Gastrocnemius medialis (tissue), 4 donors: ENCODE data around the gene AKAP12. TPM values are rescaled to one million over a fixed set of nuclear protein-coding genes. Genes with fewer than 3 reads are reported as not detected.

ENCODE experiments used
- ATAC-seq, 2 donors: fragments of 150-250 bp; one replicate each; pipeline ENCODE4 v1.9.1; 2016
- DNase-seq, 2 donors: peaks; one replicate each; pipeline ENCODE4 v3.0.0-alpha.2; 2019
- H3K27ac ChIP-seq, 4 donors: fragments of 200-600 bp; sonication (generic); 1 replicate in 1 of 4; 2 replicates in 3 of 4; pipeline ENCODE4 v1.5.1; 2016 to 2018; ENCODE audit warnings: mild to moderate bottlenecking in 2 of 4, moderate library complexity in 1 of 4
- H3K27me3 ChIP-seq, 3 donors: fragments of 200-600 bp; sonication (generic) in 2 of 3; 1 replicate in 1 of 3; 2 replicates in 2 of 3; pipeline versions ENCODE4 v1.5.1 to v1.6.0; 2016 to 2019; ENCODE audit warnings: mild to moderate bottlenecking in 1 of 3, moderate library complexity in 1 of 3
- H3K36me3 ChIP-seq, 2 donors: fragments of 200-600 bp; sonication (generic) in 1 of 2; one replicate each; pipeline ENCODE4 v1.5.1; 2017 to 2018
- H3K4me1 ChIP-seq, 2 donors: fragments of 200-600 bp; sonication (generic) in 1 of 2; one replicate each; pipeline ENCODE4 v1.5.1; 2016 to 2017; ENCODE audit warnings: mild to moderate bottlenecking in 2 of 2
- H3K4me3 ChIP-seq, 4 donors: fragments of 200-600 bp; sonication (generic) in 3 of 4; 1 replicate in 1 of 4; 2 replicates in 3 of 4; pipeline ENCODE4 v1.5.1; 2016 to 2019; ENCODE audit warnings: mild to moderate bottlenecking in 2 of 4
- H3K9me3 ChIP-seq, 3 donors: fragments of 200-600 bp; sonication (generic) in 2 of 3; 1 replicate in 1 of 3; 2 replicates in 2 of 3; pipeline ENCODE4 v1.5.1; 2016 to 2019
- POLR2A ChIP-seq, 2 donors: fragments of 450-650 bp; IDR thresholded peaks; one replicate each; pipeline ENCODE4 v1.6.1; 2017; ENCODE audit warnings: antibody characterized with exemption in 2 of 2, mild to moderate bottlenecking in 2 of 2, moderate library complexity in 2 of 2
- in situ Hi-C, 4 donors: fragments of 200-750 bp; cut with MboI; loops; one replicate each; pipeline versions ENCODE4 v1.15.0 to v1.8.0; 2017; ENCODE audit warnings: low sequenced_read_pairs in 4 of 4
- intact Hi-C: fragments of 100-400 bp; cut with DNase I; formaldehyde crosslinking; loops from one replicate; pipeline ENCODE4 v1.15.1; 2023; ENCODE audit warnings: low total_unique reads
- total RNA-seq, 4 donors: library from RNA; depleted of rRNA; stranded (reverse); fragments of >200 nt; gene quantifications; one replicate each; pipeline versions ENCODE4 v1.1.0 to v1.2.3, GENCODE V29; 2016
- TF ChIP-seq, protein P1 (sequence below), 5 experiments: fragments of 450-650 bp in 3 of 5; fragments of 200-600 bp in 2 of 5; sonication (generic) in 2 of 5; IDR thresholded peaks in 4 of 5; conservative IDR thresholded peaks in 1 of 5; 1 replicate in 4 of 5; 2 replicates in 1 of 5; pipeline ENCODE4 v1.5.1; 2016 to 2019; ENCODE audit warnings: antibody characterized with exemption in 5 of 5, mild to moderate bottlenecking in 3 of 5, moderate library complexity in 3 of 5

The AKAP12 gene
- total RNA-seq, 4 donors from 2014 or later = 6.4 to 17.3 (median 9.8) TPM

- no peaks in the 10 kb centered on the region for H3K9me3 ChIP-seq
- DNase-seq = no peak
- peaks cover 0 to 7% of the 10 kb centered on the region in 2 donors for H3K36me3 ChIP-seq
- no peak overlapping the region for H3K4me3 ChIP-seq
- no peak for ATAC-seq
- in situ Hi-C loops (loop anchor here in 1 of 4 donors (10.0 kb wide), 1 partner anchor 74 kb away; no protein-coding TSS in a partner anchor), intact Hi-C loops (no loop called here)
- H3K4me1 ChIP-seq = peaks cover 4 to 16% of the 10 kb centered on the region in 2 donors
- H3K27me3 ChIP-seq = no peaks in the 10 kb centered on the region
- H3K27ac ChIP-seq = no peak overlapping the region
- TF ChIP-seq, protein P1, sequence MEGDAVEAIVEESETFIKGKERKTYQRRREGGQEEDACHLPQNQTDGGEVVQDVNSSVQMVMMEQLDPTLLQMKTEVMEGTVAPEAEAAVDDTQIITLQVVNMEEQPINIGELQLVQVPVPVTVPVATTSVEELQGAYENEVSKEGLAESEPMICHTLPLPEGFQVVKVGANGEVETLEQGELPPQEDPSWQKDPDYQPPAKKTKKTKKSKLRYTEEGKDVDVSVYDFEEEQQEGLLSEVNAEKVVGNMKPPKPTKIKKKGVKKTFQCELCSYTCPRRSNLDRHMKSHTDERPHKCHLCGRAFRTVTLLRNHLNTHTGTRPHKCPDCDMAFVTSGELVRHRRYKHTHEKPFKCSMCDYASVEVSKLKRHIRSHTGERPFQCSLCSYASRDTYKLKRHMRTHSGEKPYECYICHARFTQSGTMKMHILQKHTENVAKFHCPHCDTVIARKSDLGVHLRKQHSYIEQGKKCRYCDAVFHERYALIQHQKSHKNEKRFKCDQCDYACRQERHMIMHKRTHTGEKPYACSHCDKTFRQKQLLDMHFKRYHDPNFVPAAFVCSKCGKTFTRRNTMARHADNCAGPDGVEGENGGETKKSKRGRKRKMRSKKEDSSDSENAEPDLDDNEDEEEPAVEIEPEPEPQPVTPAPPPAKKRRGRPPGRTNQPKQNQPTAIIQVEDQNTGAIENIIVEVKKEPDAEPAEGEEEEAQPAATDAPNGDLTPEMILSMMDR (IDR thresholded peaks at IDR 0.05 in 4 of 5, conservative IDR thresholded peaks at IDR 0.05 in 1 of 5) = no peak
- no peak for TF ChIP-seq POLR2A (IDR thresholded peaks at IDR 0.05)
These were observed 160.7 kb downstream of the AKAP12 start for GRCh38 chr6:151400473-151400872.

GRCh38 chr6:151402228-151402627, 162.5 kb downstream of the AKAP12 start:
- H3K36me3 ChIP-seq = peaks cover 0 to 7% of the 10 kb centered on the region in 2 donors
- H3K27me3 ChIP-seq = no peaks in the 10 kb centered on the region
- TF ChIP-seq POLR2A (IDR thresholded peaks at IDR 0.05) = no peak
- TF ChIP-seq, protein P1 (IDR thresholded peaks at IDR 0.05 in 4 of 5, conservative IDR thresholded peaks at IDR 0.05 in 1 of 5) = no peak
- ATAC-seq (no peak), DNase-seq (no peak)
- H3K4me1 ChIP-seq = peaks cover 4 to 8% of the 10 kb centered on the region in 2 donors
- no peak overlapping the region for H3K27ac ChIP-seq
- intact Hi-C loops (no loop called here), in situ Hi-C loops (loop anchor here in 1 of 4 donors (10.0 kb wide), 1 partner anchor 73 kb away; no protein-coding TSS in a partner anchor)
- no peak overlapping the region for H3K4me3 ChIP-seq
- H3K9me3 ChIP-seq = no peaks in the 10 kb centered on the region

DNA sequence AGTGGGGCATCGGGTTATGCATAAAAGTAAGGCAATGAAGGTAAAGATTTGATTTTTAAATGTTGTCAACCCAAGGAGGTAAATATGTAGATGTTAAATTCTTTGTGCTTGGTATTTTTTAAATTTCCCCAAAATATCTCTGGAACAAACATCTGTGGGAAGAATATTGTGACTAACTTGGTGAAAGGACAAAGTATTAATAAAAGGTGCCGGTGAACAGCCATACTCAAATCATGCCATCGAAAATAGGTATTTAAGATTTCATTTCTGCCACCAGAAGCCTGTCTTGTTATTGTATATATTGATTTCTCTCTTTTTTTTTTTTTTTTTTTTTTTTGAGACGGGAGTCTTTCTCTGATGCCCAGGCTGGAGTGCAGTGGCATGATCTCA, 164.1 kb downstream of the AKAP12 start:
- intact Hi-C loops (no loop called here), in situ Hi-C loops (loop anchor here in 1 of 4 donors (10.0 kb wide), 1 partner anchor 71 kb away; no protein-coding TSS in a partner anchor)
- Histone ChIP-seq H3K4me1 (peaks cover 4% of the 10 kb centered on the region in 2 donors), H3K9me3 (no peaks in the 10 kb centered on the region), H3K27ac (no peak overlapping the region), H3K4me3 (no peak overlapping the region), H3K36me3 (peaks cover 0 to 7% of the 10 kb centered on the region in 2 donors), H3K27me3 (no peaks in the 10 kb centered on the region)
- no peak for DNase-seq
- TF ChIP-seq POLR2A (IDR thresholded peaks at IDR 0.05) = no peak
- TF ChIP-seq, protein P1 (IDR thresholded peaks at IDR 0.05 in 4 of 5, conservative IDR thresholded peaks at IDR 0.05 in 1 of 5) = no peak
- no peak for ATAC-seq

Other genes with a start within 250 kb of the AKAP12 start
- gene ZBTB2, start 151.6 kb downstream of the AKAP12 start, total RNA-seq = 10 to 100 TPM in 3 of 4 donors, 1 to 10 TPM in 1; 9.6 to 18.5 (median 14.3) TPM
- gene RMND1, start 212.2 kb downstream of the AKAP12 start, total RNA-seq = 1 to 10 TPM; 6.4 to 9.6 (median 8.4) TPM